ENCODE results near the gene DOCK1.

DNA sequence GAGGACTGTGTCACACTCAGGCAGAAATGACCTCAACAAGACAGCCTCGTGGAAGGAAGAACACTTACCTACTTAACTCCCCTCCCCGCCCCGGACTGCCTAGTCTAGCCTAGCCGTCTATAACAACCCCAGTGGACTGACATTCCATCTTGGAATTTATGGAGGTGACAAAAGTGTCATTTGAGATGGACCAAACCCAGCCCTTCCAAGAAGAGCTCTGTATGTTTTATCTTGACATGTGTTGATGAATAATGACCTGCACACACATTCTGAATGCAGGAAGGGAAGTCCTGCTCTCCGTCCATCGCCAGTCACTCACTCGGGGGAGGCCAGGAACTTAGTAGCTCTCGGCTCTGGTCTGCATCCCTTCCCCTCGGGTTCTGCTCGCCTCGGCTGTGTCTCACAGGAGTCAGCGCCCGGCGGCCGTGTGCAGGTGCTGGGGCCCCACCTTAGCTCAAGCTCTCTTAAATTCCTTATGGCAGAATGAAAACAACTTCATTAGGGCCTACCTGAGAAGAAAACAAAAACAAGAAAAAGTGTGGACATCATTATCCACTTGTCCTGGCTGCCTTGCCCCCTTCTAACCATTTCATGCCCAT, 503.0 kb downstream of the DOCK1 start:
- TF ChIP-seq EZH2 (IDR thresholded peaks at IDR 0.05; ENCODE audit: insufficient read depth, poor library complexity, severe bottlenecking) (no peak), EZH2phosphoT487 (IDR thresholded peaks at IDR 0.05; ENCODE audit: insufficient read depth, low read depth) (no peak)
